NCI-H2029 (cell line): Measurements from ENCODE around the gene RAB11FIP4.

Source experiments
- DNase-seq: peaks from one replicate; lab custom pipeline; 2025; lab: John Stamatoyannopoulos, UW

Gene RAB11FIP4

GRCh38 chr17:31524926-31525800 lies 133.7 kb downstream of the RAB11FIP4 start:
- DNase-seq = peak; percentile 63

- no peak for DNase-seq
Observed at GRCh38 chr17:31525801-31526549, 134.5 kb downstream of the RAB11FIP4 start.

- DNase-seq = no peak
Observed at GRCh38 chr17:31527606-31528005, 136.1 kb downstream of the RAB11FIP4 start.

GRCh38 chr17:31528291-31528874 lies 136.9 kb downstream of the RAB11FIP4 start:
- DNase-seq = no peak

GRCh38 chr17:31529841-31530251 lies 138.4 kb downstream of the RAB11FIP4 start:
- no peak for DNase-seq

GRCh38 chr17:31530391-31530985 lies 139.0 kb downstream of the RAB11FIP4 start:
- DNase-seq = no peak

- no peak for DNase-seq
Observed at GRCh38 chr17:31531336-31531980, 140.0 kb downstream of the RAB11FIP4 start.

- DNase-seq = no peak
Observed at GRCh38 chr17:31532081-31532480, 140.6 kb downstream of the RAB11FIP4 start.

GRCh38 chr17:31532526-31532925 lies 141.1 kb downstream of the RAB11FIP4 start:
- DNase-seq = no peak

- no peak for DNase-seq
Observed at GRCh38 chr17:31533546-31534155, 142.2 kb downstream of the RAB11FIP4 start.

GRCh38 chr17:31534223-31534888 lies 142.9 kb downstream of the RAB11FIP4 start:
- DNase-seq = no peak

GRCh38 chr17:31535581-31535981 lies 144.1 kb downstream of the RAB11FIP4 start:
- no peak for DNase-seq

GRCh38 chr17:31536451-31536850 lies 145.0 kb downstream of the RAB11FIP4 start:
- no peak for DNase-seq

GRCh38 chr17:31537565-31538011 lies 146.1 kb downstream of the RAB11FIP4 start:
- peak; percentile 47 for DNase-seq

GRCh38 chr17:31538080-31538762 lies 146.7 kb downstream of the RAB11FIP4 start:
- DNase-seq = no peak

- no peak for DNase-seq
Observed at GRCh38 chr17:31540602-31541307, 149.3 kb downstream of the RAB11FIP4 start.

GRCh38 chr17:31541559-31541958 lies 150.1 kb downstream of the RAB11FIP4 start:
- DNase-seq = peak; percentile 52

GRCh38 chr17:31544186-31544585 lies 152.7 kb downstream of the RAB11FIP4 start:
- DNase-seq = no peak

GRCh38 chr17:31546650-31547049 lies 155.2 kb downstream of the RAB11FIP4 start:
- no peak for DNase-seq
